ENCODE results near the gene SMAD7.

The SMAD7 gene

DNA sequence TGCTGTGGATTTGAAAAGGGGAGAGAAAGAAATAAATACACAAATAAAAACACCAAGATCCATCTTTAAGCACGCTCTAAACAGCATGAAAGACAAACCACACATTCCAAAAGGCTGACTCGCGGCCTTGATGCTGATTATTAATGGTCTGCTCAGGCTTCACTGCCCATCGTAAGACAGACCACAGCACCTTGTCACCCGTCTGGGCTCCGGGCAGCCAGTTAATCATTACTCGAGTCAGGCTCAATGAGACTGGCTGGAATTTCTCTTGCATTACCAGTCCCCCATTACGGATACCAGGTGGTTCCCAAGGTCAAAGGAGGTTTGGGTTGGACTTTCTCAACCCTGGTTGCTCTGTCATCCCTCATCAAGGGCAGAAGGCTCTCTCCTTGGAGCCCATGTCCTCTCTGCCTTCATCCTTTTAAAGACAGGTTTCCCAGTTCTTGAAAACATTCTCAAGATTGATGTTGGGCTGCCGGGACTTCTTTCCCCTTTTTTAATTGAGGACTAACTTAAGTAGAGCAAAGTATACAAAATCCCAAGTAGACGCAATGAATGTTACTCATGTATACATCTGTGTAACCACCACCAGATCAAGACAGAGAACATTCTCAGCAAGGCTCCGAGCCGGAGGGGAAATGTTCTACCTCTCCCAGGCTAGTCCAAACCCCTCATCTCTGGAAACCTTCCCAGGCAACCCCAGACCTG lies 8.1 kb downstream of the SMAD7 start:
- no peak for TF ChIP-seq ZFX (IDR thresholded peaks at IDR 0.05; ENCODE audit: borderline replicate concordance)
- TF ChIP-seq, protein P1, sequence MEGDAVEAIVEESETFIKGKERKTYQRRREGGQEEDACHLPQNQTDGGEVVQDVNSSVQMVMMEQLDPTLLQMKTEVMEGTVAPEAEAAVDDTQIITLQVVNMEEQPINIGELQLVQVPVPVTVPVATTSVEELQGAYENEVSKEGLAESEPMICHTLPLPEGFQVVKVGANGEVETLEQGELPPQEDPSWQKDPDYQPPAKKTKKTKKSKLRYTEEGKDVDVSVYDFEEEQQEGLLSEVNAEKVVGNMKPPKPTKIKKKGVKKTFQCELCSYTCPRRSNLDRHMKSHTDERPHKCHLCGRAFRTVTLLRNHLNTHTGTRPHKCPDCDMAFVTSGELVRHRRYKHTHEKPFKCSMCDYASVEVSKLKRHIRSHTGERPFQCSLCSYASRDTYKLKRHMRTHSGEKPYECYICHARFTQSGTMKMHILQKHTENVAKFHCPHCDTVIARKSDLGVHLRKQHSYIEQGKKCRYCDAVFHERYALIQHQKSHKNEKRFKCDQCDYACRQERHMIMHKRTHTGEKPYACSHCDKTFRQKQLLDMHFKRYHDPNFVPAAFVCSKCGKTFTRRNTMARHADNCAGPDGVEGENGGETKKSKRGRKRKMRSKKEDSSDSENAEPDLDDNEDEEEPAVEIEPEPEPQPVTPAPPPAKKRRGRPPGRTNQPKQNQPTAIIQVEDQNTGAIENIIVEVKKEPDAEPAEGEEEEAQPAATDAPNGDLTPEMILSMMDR (IDR thresholded peaks at IDR 0.05) = no peak

GRCh38 chr18:48942086-48942485 lies 8.7 kb downstream of the SMAD7 start:
- H3K27ac ChIP-seq = peak overlapping the region; percentile 49

More for the DNA sequence above, 8.1 kb downstream of the SMAD7 start:
- H3K27ac ChIP-seq = peak overlapping the region; percentile 49

GRCh38 chr18:48941672-48942071 lies 9.1 kb downstream of the SMAD7 start:
- peak overlapping the region; percentile 49; the same call in 1 of the 2 replicates for H3K27ac ChIP-seq
- TF ChIP-seq, protein P1 (IDR thresholded peaks at IDR 0.05) = no peak
- TF ChIP-seq ZFX (IDR thresholded peaks at IDR 0.05; ENCODE audit: borderline replicate concordance) = no peak

More at GRCh38 chr18:48942086-48942485, 8.7 kb downstream of the SMAD7 start:
- no peak for TF ChIP-seq ZFX (IDR thresholded peaks at IDR 0.05; ENCODE audit: borderline replicate concordance)
- TF ChIP-seq, protein P1 (IDR thresholded peaks at IDR 0.05) = no peak

DNA sequence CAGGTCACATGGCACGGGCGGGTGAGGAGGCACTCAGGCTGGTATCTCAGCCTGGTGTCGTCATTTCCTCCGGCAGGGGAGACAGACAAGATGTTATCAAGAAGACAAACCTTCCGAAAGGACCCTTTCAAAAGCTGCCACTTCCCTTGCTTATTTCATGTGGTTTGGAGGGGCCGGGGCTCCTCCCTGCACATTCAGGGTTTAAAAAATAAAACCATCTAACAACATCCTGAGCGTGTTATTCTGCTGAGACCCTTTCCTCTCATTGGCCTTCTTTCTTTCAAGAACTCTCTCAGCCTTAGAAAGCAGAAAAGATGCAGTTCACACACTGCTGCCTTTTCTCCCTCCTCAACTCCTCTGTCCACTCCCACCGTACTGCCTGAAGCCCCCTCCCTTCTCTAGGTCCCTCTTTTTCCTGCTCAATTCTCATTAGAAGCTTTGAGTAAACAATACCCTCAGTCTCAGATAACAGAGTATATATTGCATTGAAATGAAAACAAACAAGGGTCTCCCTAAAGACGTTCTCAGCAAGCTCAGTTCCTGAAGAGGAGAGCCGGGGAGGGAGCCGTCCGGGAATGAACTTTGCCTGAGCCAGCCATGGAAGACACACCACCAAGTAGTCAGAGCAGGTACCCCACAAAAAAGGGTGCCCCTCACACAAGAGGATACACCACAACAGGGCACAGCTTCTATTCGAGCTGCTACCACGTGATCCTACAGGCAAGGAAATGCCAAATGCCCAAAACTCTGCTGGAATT lies 9.7 kb downstream of the SMAD7 start:
- H3K27ac ChIP-seq = peak overlapping the region; percentile 18; the same call in 1 of the 2 replicates
- TF ChIP-seq, protein P1 (IDR thresholded peaks at IDR 0.05) = no peak
- no peak for TF ChIP-seq ZFX (IDR thresholded peaks at IDR 0.05; ENCODE audit: borderline replicate concordance)

DNA sequence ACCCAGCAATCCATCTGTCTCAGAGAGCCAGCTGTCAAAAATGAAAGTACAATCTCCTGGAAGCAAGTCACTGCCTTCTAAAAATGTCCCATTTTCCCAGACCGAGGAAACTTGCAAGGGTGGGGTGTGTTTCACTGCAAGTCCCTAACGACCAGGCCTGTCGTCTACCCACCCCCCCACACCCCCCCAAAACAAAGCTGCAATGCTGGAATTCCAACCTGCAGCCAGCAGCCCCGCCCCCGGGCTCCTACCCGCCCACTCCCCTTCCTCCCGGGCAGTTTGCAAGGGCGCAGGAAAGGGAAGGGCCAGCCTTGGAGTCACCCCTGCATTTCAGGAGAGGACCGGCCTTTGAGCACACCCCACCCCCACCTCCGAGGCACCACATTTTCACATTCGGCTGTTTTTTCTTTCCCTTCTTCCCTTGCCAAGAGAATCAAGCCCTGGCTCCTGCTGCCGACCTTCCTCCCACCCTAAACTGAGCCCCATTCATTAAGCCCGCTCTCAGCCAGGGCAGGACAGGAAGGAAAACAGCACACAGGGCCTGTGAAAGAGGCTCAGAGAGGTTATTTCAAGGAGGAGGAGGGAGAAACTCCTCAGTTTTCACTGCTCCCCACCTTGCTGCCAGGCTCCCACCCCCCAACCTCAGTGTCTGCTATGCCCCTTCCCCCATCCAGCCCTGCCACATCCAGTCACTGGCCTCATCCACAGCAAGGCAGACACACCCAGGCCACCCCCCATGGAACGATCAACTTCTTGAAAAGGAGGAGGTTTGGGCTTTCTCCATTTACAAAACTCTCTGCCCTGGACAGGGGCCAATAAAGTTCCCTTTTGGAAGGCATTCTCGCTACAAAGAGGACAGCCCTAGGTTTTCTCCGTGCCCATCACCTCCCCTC lies 11.3 kb downstream of the SMAD7 start:
- TF ChIP-seq, protein P1 (IDR thresholded peaks at IDR 0.05) = no peak
- TF ChIP-seq ZFX (IDR thresholded peaks at IDR 0.05; ENCODE audit: borderline replicate concordance) = no peak
- H3K27ac ChIP-seq = no peak overlapping the region

DNA sequence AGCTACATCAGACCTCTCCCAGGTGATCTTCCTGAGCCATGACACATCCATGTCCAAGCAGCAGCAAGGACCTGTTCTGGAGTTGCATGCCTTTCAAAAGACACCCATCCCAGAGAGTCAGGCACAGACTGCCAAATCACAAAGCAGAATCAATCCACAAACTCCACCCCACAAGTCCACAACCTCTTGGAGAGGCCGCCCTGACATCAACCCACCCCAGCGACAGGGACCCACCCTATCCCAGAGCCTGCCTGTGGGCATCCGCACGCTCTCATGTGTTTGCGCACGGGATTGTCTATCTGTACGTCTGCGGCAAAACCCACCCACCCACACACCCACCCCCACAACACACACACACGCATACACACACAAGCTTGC lies 11.9 kb downstream of the SMAD7 start:
- no peak for TF ChIP-seq ZFX (IDR thresholded peaks at IDR 0.05; ENCODE audit: borderline replicate concordance)

More for the DNA sequence above, 11.9 kb downstream of the SMAD7 start:
- 0 out of 2 replicates have a peak overlapping the region, but pooled peaks have one; percentile 34 for H3K27ac ChIP-seq
